Sigmoid colon (tissue), 4 donors: ENCODE data around the gene REEP3.

Experiments
- CTCF ChIP-seq, 4 experiments: fragments of 450-650 bp in 3 of 4; fragments of 200-600 bp in 1 of 4; IDR thresholded peaks; one replicate each; pipeline ENCODE4 v1.5.1; 2016 to 2019; ENCODE audit warnings: antibody characterized with exemption in 4 of 4, mild to moderate bottlenecking in 3 of 4, moderate library complexity in 2 of 4
- POLR2AphosphoS5 ChIP-seq, 4 donors: sonication (generic); formaldehyde crosslinking; IDR thresholded peaks; one replicate each; pipeline ENCODE4 v1.6.1; 2017; ENCODE audit warnings: antibody characterized with exemption in 4 of 4

- TF ChIP-seq CTCF (IDR thresholded peaks at IDR 0.05) (no peak), POLR2AphosphoS5 (IDR thresholded peaks at IDR 0.05) (no peak)
These were observed 136.6 kb downstream of the REEP3 start for GRCh38 chr10:63657761-63658160.
